Suprapubic skin (tissue), 4 donors: Measurements from ENCODE around the gene KCNT1.

Experiments
- POLR2A ChIP-seq, 2 donors: fragments of 450-650 bp; IDR thresholded peaks; one replicate each; pipeline ENCODE4 v1.6.1; 2017; ENCODE audit warnings: antibody characterized with exemption in 2 of 2, mild to moderate bottlenecking in 2 of 2, moderate library complexity in 2 of 2
- POLR2AphosphoS5 ChIP-seq, 3 donors: sonication (generic); formaldehyde crosslinking; IDR thresholded peaks; one replicate each; pipeline ENCODE4 v1.6.1; 2017; ENCODE audit warnings: antibody characterized with exemption in 3 of 3

DNA sequence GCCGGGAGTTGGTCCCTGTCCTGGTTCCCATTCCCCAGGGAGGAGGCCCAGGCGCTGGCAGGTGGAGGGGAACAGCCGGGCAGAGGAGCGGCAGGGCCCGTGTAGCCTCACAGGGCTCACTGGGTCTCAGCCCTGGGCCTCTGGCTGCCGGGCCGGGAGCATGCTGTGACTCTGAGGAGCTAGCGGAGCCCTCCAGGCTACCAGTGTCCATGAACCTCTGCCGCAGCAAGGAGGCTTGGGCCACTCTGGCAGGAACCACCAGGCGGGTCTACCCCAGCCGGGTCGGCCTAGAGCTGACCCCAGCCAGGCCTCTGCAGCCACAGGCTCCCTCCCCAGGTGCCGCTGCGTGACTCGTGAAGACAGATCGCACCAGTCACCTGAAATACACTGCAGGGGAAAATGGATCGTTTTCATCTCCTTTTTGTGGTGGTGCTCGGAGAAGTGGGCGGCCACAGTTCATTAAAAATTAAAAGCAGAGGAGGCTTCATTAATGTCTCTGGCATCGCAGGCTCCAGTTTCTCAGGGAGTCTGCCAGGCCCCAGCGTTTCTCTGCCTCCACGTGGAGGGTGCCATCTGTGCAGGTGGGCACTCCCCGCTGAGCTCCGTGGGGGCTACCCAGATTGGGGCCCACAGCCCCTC, 43.8 kb downstream of the KCNT1 start:
- TF ChIP-seq POLR2AphosphoS5 (IDR thresholded peaks at IDR 0.05) (no peak), POLR2A (IDR thresholded peaks at IDR 0.05) (no peak)
